SU-DHL-6 (cell line): ENCODE results near the gene REG4.

Experiments used
- H2AFZ ChIP-seq: fragments of 200-600 bp; sonication (generic); 2 replicates; pipeline ENCODE4 v1.6.1; 2014; ENCODE audit warnings: low read depth, mild to moderate bottlenecking, moderate library complexity, mixed read lengths, antibody characterized with exemption, low read length; ENCODE audit not compliant: severe bottlenecking
- H3F3A ChIP-seq: fragments of 200-600 bp; shearing (Covaris generic); 2 replicates; pipeline ENCODE4 v1.6.0; 2016; ENCODE audit warnings: antibody characterized with exemption, mild to moderate bottlenecking; ENCODE audit not compliant: insufficient read depth
- H3K27ac ChIP-seq: fragments of 200-600 bp; sonication (generic); 2 replicates; pipeline ENCODE4 v1.5.1; 2016; ENCODE audit warnings: low read depth, mild to moderate bottlenecking, low read length, moderate library complexity, mixed read lengths
- H3K27me3 ChIP-seq: fragments of 200-600 bp; sonication (generic), shearing (Covaris generic); 2 replicates; pipeline ENCODE4 v1.6.0; 2014; ENCODE audit warnings: mild to moderate bottlenecking, low read length
- H3K36me3 ChIP-seq: fragments of 200-600 bp; sonication (generic); 2 replicates; pipeline ENCODE4 v1.6.1; 2014; ENCODE audit warnings: mild to moderate bottlenecking, low read length, mixed read lengths
- H3K4me2 ChIP-seq: fragments of 300-600, 200-600 bp; shearing (Covaris generic), sonication (generic); 2 replicates; pipeline ENCODE4 v1.6.0; 2014; ENCODE audit warnings: low read length, low read depth, mild to moderate bottlenecking; ENCODE audit not compliant: poor library complexity, severe bottlenecking
- H3K4me3 ChIP-seq: fragments of 200-600 bp; sonication (generic); 2 replicates; pipeline ENCODE4 v1.5.1; 2014; ENCODE audit warnings: antibody characterized with exemption, low read length, mild to moderate bottlenecking, mixed read lengths; ENCODE audit not compliant: insufficient read depth, poor library complexity, severe bottlenecking
- H3K79me2 ChIP-seq: fragments of 200-600 bp; sonication (generic); 2 replicates; pipeline ENCODE4 v1.6.1; 2014; ENCODE audit warnings: mild to moderate bottlenecking, low read length, moderate library complexity; ENCODE audit not compliant: insufficient read depth
- H3K9ac ChIP-seq: fragments of 200-600 bp; sonication (generic); 2 replicates; pipeline ENCODE4 v1.7.0; 2014; ENCODE audit warnings: mild to moderate bottlenecking, low read length
- H3K9me2 ChIP-seq: fragments of 200-600 bp; sonication (generic); replicated peaks from 2 replicates; pipeline ENCODE4 v1.6.1; 2014; ENCODE audit warnings: low read length; ENCODE audit not compliant: insufficient read depth
- H3K9me3 ChIP-seq: fragments of 200-600 bp; sonication (generic); 2 replicates; pipeline ENCODE4 v1.6.1; 2014; ENCODE audit warnings: low read length, mixed read lengths; ENCODE audit not compliant: insufficient read depth
- H4K20me1 ChIP-seq: fragments of 200-600 bp; sonication (generic); 2 replicates; pipeline ENCODE4 v1.6.1; 2014; ENCODE audit warnings: low read depth, mild to moderate bottlenecking, antibody characterized with exemption, low read length, moderate library complexity, mixed read lengths
- CTCF ChIP-seq: fragments of 200-600 bp; sonication (generic); IDR thresholded peaks from one replicate; pipeline ENCODE4 v1.5.1; 2017; ENCODE audit warnings: antibody characterized with exemption, mild to moderate bottlenecking, low read length, moderate library complexity; ENCODE audit not compliant: insufficient read depth, poor library complexity, severe bottlenecking
- EZH2phosphoT487 ChIP-seq: fragments of 200-600 bp; sonication (generic), shearing (Covaris generic); conservative IDR thresholded peaks from 2 replicates; pipeline ENCODE4 v1.6.1; 2018; ENCODE audit warnings: mild to moderate bottlenecking, antibody characterized with exemption, low read length, moderate library complexity, mixed read lengths

The REG4 gene

GRCh38 chr1:119838236-119838635 lies 27.0 kb upstream of the REG4 start:
- TF ChIP-seq CTCF = no peak
- no peak for TF ChIP-seq EZH2phosphoT487
- Histone ChIP-seq H3K9me2 (no peaks in the 10 kb centered on the region), H3K79me2 (no peaks in the 10 kb centered on the region), H4K20me1 (no peaks in the 10 kb centered on the region), H2AFZ (no peak overlapping the region), H3K27me3 (no peaks in the 10 kb centered on the region), H3K4me3 (no peak overlapping the region), H3K27ac (no peak overlapping the region), H3K9ac (no peak overlapping the region), H3K36me3 (no peaks in the 10 kb centered on the region), H3F3A (no peaks in the 10 kb centered on the region), H3K4me2 (no peak overlapping the region), H3K9me3 (no peaks in the 10 kb centered on the region)

- TF ChIP-seq CTCF (no peak), EZH2phosphoT487 (no peak)
- Histone ChIP-seq H3K9me3 (no peaks in the 10 kb centered on the region), H3K36me3 (no peaks in the 10 kb centered on the region), H3K27me3 (no peaks in the 10 kb centered on the region), H3K27ac (no peak overlapping the region), H3K4me3 (no peak overlapping the region), H3K9me2 (no peaks in the 10 kb centered on the region), H3K79me2 (no peaks in the 10 kb centered on the region), H4K20me1 (no peaks in the 10 kb centered on the region), H3F3A (no peaks in the 10 kb centered on the region), H3K9ac (no peak overlapping the region), H2AFZ (no peak overlapping the region), H3K4me2 (no peak overlapping the region)
These were observed 23.7 kb upstream of the REG4 start for GRCh38 chr1:119834990-119835389.

- Histone ChIP-seq H3K9me2 (no peaks in the 10 kb centered on the region), H3K4me3 (no peak overlapping the region), H3K79me2 (no peaks in the 10 kb centered on the region), H3K9ac (no peak overlapping the region), H2AFZ (no peak overlapping the region), H3K27me3 (no peaks in the 10 kb centered on the region), H3F3A (no peaks in the 10 kb centered on the region), H3K4me2 (no peak overlapping the region), H3K9me3 (no peaks in the 10 kb centered on the region), H3K27ac (no peak overlapping the region), H4K20me1 (no peaks in the 10 kb centered on the region), H3K36me3 (no peaks in the 10 kb centered on the region)
- no peak for TF ChIP-seq EZH2phosphoT487
- no peak for TF ChIP-seq CTCF
These were observed 19.8 kb upstream of the REG4 start for GRCh38 chr1:119831027-119831426.
